IMR-90 (cell line): Measurements from ENCODE around the gene RGS4. TPM values are rescaled to one million over a fixed set of nuclear protein-coding genes. Genes with fewer than 3 reads are reported as not detected.

Source experiments
- ATAC-seq: fragments of 200-7000 bp; cut with Tn5 transposase; 2 replicates; pipeline ENCODE4 v1.9.1; 2020; ENCODE audit warnings: low read depth, mild to moderate bottlenecking, moderate library complexity
- BruUV-seq: library from RNA; stranded (reverse); fragments of 400-500 nt; replicated peaks from 2 replicates; lab custom pipeline; 2021; lab: Mats Ljungman, UMichigan
- CTCF ChIA-PET: fragments of 300-600 bp; formaldehyde crosslinking; extraction: SDS; loops from one replicate; lab custom pipeline; 2021; ENCODE audit warnings: antibody characterized with exemption; lab: Yijun Ruan, JAX
- POLR2A ChIA-PET: fragments of 300-600 bp; sonication (Branson Sonifier 250); formaldehyde crosslinking; loops from one replicate; lab custom pipeline; 2022; ENCODE audit warnings: antibody characterized with exemption; ENCODE audit not compliant: unreplicated experiment; lab: Charles Lee
- DNase-seq: peaks from one replicate; pipeline ENCODE4 v3.0.0; 2013
- H2AFZ ChIP-seq: replicated peaks from 2 replicates; pipeline ENCODE3; 2013; ENCODE audit warnings: low read length, mild to moderate bottlenecking; ENCODE audit not compliant: poor library complexity
- H2AK5ac ChIP-seq: 2 replicates; pipeline ENCODE4 v1.6.1; 2013; ENCODE audit warnings: low read depth, low read length, inconsistent platforms
- H2AK9ac ChIP-seq: replicated peaks from 2 replicates; pipeline ENCODE3; 2013; ENCODE audit warnings: mild to moderate bottlenecking, low read depth, low read length, moderate library complexity; ENCODE audit not compliant: poor library complexity
- H2BK120ac ChIP-seq: 2 replicates; pipeline ENCODE4 v1.6.1; 2013; ENCODE audit warnings: low read depth, low read length, inconsistent platforms
- H2BK15ac ChIP-seq: 3 replicates; pipeline ENCODE4 v1.6.1; 2013; ENCODE audit warnings: low read depth, low read length, inconsistent platforms
- H2BK20ac ChIP-seq: 2 replicates; pipeline ENCODE4 v1.6.1; 2013; ENCODE audit warnings: low read depth, mild to moderate bottlenecking, inconsistent platforms, low read length, moderate library complexity
- H2BK5ac ChIP-seq: 2 replicates; pipeline ENCODE4 v1.6.1; 2013; ENCODE audit warnings: mild to moderate bottlenecking, low read depth, low read length, inconsistent platforms; ENCODE audit not compliant: poor library complexity, severe bottlenecking
- H3K14ac ChIP-seq: replicated peaks from 2 replicates; pipeline ENCODE4 v1.6.1; 2013; ENCODE audit warnings: low read depth, low read length, inconsistent platforms
- H3K18ac ChIP-seq: 2 replicates; pipeline ENCODE4 v1.6.1; 2013; ENCODE audit warnings: low read depth, low read length, control low read depth
- H3K23ac ChIP-seq: 2 replicates; pipeline ENCODE4 v1.6.1; 2013; ENCODE audit warnings: low read depth, low read length, inconsistent platforms
- H3K27ac ChIP-seq: 2 replicates; pipeline ENCODE4 v1.5.1; 2013; ENCODE audit warnings: mild to moderate bottlenecking, control low read depth, low read length; ENCODE audit not compliant: insufficient read depth
- H3K27me3 ChIP-seq: 2 replicates; pipeline ENCODE4 v1.6.1; 2013; ENCODE audit warnings: low read length; ENCODE audit not compliant: control insufficient read depth, insufficient read depth
- H3K36me3 ChIP-seq: 2 replicates; pipeline ENCODE4 v1.6.1; 2013; ENCODE audit warnings: low read length, mixed read lengths; ENCODE audit not compliant: control insufficient read depth, insufficient read depth
- H3K4ac ChIP-seq: 2 replicates; pipeline ENCODE4 v1.6.1; 2013; ENCODE audit warnings: low read depth, low read length, inconsistent platforms
- H3K4me1 ChIP-seq: 2 replicates; pipeline ENCODE4 v1.6.1; 2013; ENCODE audit warnings: low read length, mixed read lengths; ENCODE audit not compliant: control insufficient read depth, insufficient read depth
- H3K4me2 ChIP-seq: 2 replicates; pipeline ENCODE4 v1.6.1; 2013; ENCODE audit warnings: low read depth, mild to moderate bottlenecking, control low read depth, low read length, moderate library complexity
- H3K4me3 ChIP-seq: 2 replicates; pipeline ENCODE4 v1.5.1; 2013; ENCODE audit warnings: low read depth, mild to moderate bottlenecking, control low read depth, low read length, moderate library complexity; ENCODE audit not compliant: insufficient read depth
- H3K56ac ChIP-seq: 2 replicates; pipeline ENCODE4 v1.6.1; 2013; ENCODE audit warnings: low read length, inconsistent platforms; ENCODE audit not compliant: insufficient read depth; ENCODE audit errors: extremely low read depth
- H3K79me1 ChIP-seq, 2 experiments: 2 replicates each; pipeline ENCODE4 v1.6.1; 2013; ENCODE audit warnings: low read length in 2 of 2, inconsistent platforms in 1 of 2, low read depth in 1 of 2
- H3K9ac ChIP-seq: 2 replicates; pipeline ENCODE4 v1.6.1; 2013; ENCODE audit warnings: low read depth, low read length, control low read depth
- H3K9me1 ChIP-seq: 2 replicates; pipeline ENCODE4 v1.6.1; 2013; ENCODE audit warnings: low read length, inconsistent platforms; ENCODE audit not compliant: insufficient read depth
- H3K9me3 ChIP-seq: 2 replicates; pipeline ENCODE4 v1.6.1; 2013; ENCODE audit warnings: low read length; ENCODE audit not compliant: control insufficient read depth, insufficient read depth
- H4K20me1 ChIP-seq: 2 replicates; pipeline ENCODE4 v1.6.1; 2013; ENCODE audit warnings: low read length, inconsistent platforms; ENCODE audit not compliant: insufficient read depth
- H4K5ac ChIP-seq: 2 replicates; pipeline ENCODE4 v1.6.1; 2013; ENCODE audit warnings: mild to moderate bottlenecking, low read depth, low read length, control low read depth
- H4K8ac ChIP-seq, 2 experiments: 2 replicates each; pipeline ENCODE4 v1.6.1; 2013; ENCODE audit warnings: low read depth in 2 of 2, low read length in 2 of 2, control low read depth in 1 of 2, inconsistent platforms in 1 of 2
- H4K91ac ChIP-seq: 2 replicates; pipeline ENCODE4 v1.6.1; 2013; ENCODE audit warnings: low read depth, low read length, inconsistent platforms; ENCODE audit not compliant: insufficient read depth
- CEBPB ChIP-seq: IDR thresholded peaks from 2 replicates; pipeline ENCODE4 v1.6.1; 2012; ENCODE audit warnings: low read depth, low read length, improper control_type of control experiment
- ELK1 ChIP-seq: fragments of 150-350 bp; IDR thresholded peaks from 2 replicates; pipeline ENCODE4 v1.6.1; 2016; ENCODE audit warnings: low read depth, mild to moderate bottlenecking, low read length, moderate library complexity, borderline replicate concordance
- FOS ChIP-seq: fragments of 150-350 bp; IDR thresholded peaks from 2 replicates; pipeline ENCODE4 v1.6.1; 2016; ENCODE audit warnings: low read depth, low read length
- MAFK ChIP-seq: IDR thresholded peaks from 2 replicates; pipeline ENCODE4 v1.6.1; 2012; ENCODE audit warnings: low read depth, low read length, improper control_type of control experiment
- MAZ ChIP-seq: IDR thresholded peaks from 2 replicates; pipeline ENCODE4 v1.6.1; 2012; ENCODE audit warnings: low read depth, mild to moderate bottlenecking, low read length, improper control_type of control experiment, moderate library complexity, borderline replicate concordance
- MXI1 ChIP-seq: IDR thresholded peaks from 2 replicates; pipeline ENCODE4 v1.6.1; 2012; ENCODE audit warnings: low read depth, mild to moderate bottlenecking, low read length, moderate library complexity, borderline replicate concordance
- RFX5 ChIP-seq: IDR thresholded peaks from 2 replicates; pipeline ENCODE4 v1.8.0; 2012; ENCODE audit warnings: low read depth, mild to moderate bottlenecking, low read length, moderate library complexity
- dilution Hi-C: fragments of 300-500 bp; cut with HindIII; formaldehyde crosslinking; loops from one replicate; pipeline ENCODE4 v1.14.3; 2018; ENCODE audit warnings: low sequenced_read_pairs; ENCODE audit not compliant: unreplicated experiment
- in situ Hi-C: fragments of 300-500 bp; cut with MboI; formaldehyde crosslinking; loops from 3 replicates; pipeline ENCODE4 v1.14.3; 2019; ENCODE audit warnings: low sequenced_read_pairs, inconsistent platforms, mixed read lengths
- intact Hi-C: fragments of 100-400 bp; cut with micrococcal nuclease; formaldehyde crosslinking; loops from 2 replicates; pipeline ENCODE4 v1.10.0; 2022
- polyA plus RNA-seq, 3 experiments: library from polyadenylated mRNA; depleted of rRNA; stranded (reverse); fragments of >200 nt; gene quantifications; 2 replicates each; pipeline ENCODE4 v1.2.3, GENCODE V29; 2012; ENCODE audit warnings: low replicate concordance in 1 of 3
- total RNA-seq: library from RNA; depleted of rRNA; stranded (reverse); fragments of >200 nt; gene quantifications from 2 replicates; pipeline ENCODE4 v1.2.3, GENCODE V29; 2012

Gene RGS4
- total and polyA plus RNA-seq, 2 of the 4 experiments (the other 2 are of a cell fraction) = 202 to 538 TPM

- Histone ChIP-seq H4K91ac (no peak overlapping the region), H2AK9ac (no peak overlapping the region), H2BK20ac (no peak overlapping the region), H3K9me1 (no peaks in the 10 kb centered on the region), H3K9me3 (no peaks in the 10 kb centered on the region), H2AK5ac (no peak overlapping the region), H4K8ac (no peak overlapping the region), H4K20me1 (no peaks in the 10 kb centered on the region), H3K4ac (no peak overlapping the region), H2BK5ac (peak overlapping the region; percentile 13), H3K14ac (no peak overlapping the region), H2BK15ac (no peak overlapping the region), H3K79me1 (no peaks in the 10 kb centered on the region), H3K18ac (no peak overlapping the region), H3K27me3 (no peaks in the 10 kb centered on the region), H2BK120ac (no peak overlapping the region), H4K5ac (no peak overlapping the region), H3K4me1 (peaks cover 4% of the 10 kb centered on the region), H3K36me3 (no peaks in the 10 kb centered on the region), H3K4me2 (peak overlapping the region; percentile 55; the same call in 1 of the 2 replicates), H2AFZ (no peak overlapping the region), H3K4me3 (no peak overlapping the region), H3K27ac (no peak overlapping the region), H3K9ac (no peak overlapping the region), H3K23ac (no peak overlapping the region), H3K56ac (no peak overlapping the region)
- DNase-seq = peak; percentile 69
- no TSS peak for BruUV-seq
- peak; percentile 77 for ATAC-seq
- intact Hi-C loops (no loop called here), dilution Hi-C loops (loop anchor here (25.0 kb wide), 1 partner anchor 195 kb away; the partner anchor contains the start of gene CCDC190), in situ Hi-C loops (no loop called here)
- POLR2A ChIA-PET = no interaction called here
- CTCF ChIA-PET = interaction anchor here (0.6 to 2.1 kb wide), 3 partner anchors 12 to 451 kb away, joined by 3 to 8 read pairs (median 7); partner anchors contain the start of gene RGS4
- TF ChIP-seq MAFK = peak; percentile 85
- no peak for TF ChIP-seq MAZ
- no peak for TF ChIP-seq ELK1
- TF ChIP-seq CEBPB = peak; percentile 97
- TF ChIP-seq MXI1 = no peak
- TF ChIP-seq FOS = peak; percentile 69
- no peak for TF ChIP-seq RFX5
Measured at GRCh38 chr1:163056831-163057230, 12.3 kb upstream of the RGS4 start.
